H9 (cell line): Measurements from ENCODE around the gene CEP63. TPM values are rescaled to one million over a fixed set of nuclear protein-coding genes. Genes with fewer than 3 reads are reported as not detected.

ENCODE experiments used
- DNase-seq: peaks from one replicate; pipeline ENCODE4 v3.0.0-alpha.2; 2017
- H2AFZ ChIP-seq: one replicate; pipeline ENCODE4 v1.6.1; 2013; ENCODE audit warnings: mild to moderate bottlenecking, low read length, control low read depth, moderate library complexity
- H2AK5ac ChIP-seq: 2 replicates; pipeline ENCODE4 v1.6.1; 2013; ENCODE audit warnings: low read length, control low read depth, mixed read lengths; ENCODE audit not compliant: insufficient read length
- H2BK120ac ChIP-seq: one replicate; pipeline ENCODE4 v1.6.1; 2013; ENCODE audit warnings: low read depth, mild to moderate bottlenecking, low read length, control low read depth, inconsistent platforms; ENCODE audit not compliant: poor library complexity, severe bottlenecking
- H2BK12ac ChIP-seq: 2 replicates; pipeline ENCODE4 v1.6.1; 2013; ENCODE audit warnings: low read length, control low read depth, mixed read lengths, low read depth; ENCODE audit not compliant: insufficient read length
- H2BK15ac ChIP-seq: 2 replicates; pipeline ENCODE4 v1.6.1; 2013; ENCODE audit warnings: low read depth, low read length, control low read depth
- H2BK20ac ChIP-seq: one replicate; pipeline ENCODE4 v1.6.1; 2013; ENCODE audit warnings: low read depth, mild to moderate bottlenecking, low read length, control low read depth, inconsistent platforms; ENCODE audit not compliant: poor library complexity, severe bottlenecking
- H2BK5ac ChIP-seq: 2 replicates; pipeline ENCODE4 v1.6.1; 2013; ENCODE audit warnings: low read length, control low read depth, mixed read lengths; ENCODE audit not compliant: insufficient read length
- H3K14ac ChIP-seq: 2 replicates; pipeline ENCODE4 v1.6.1; 2013; ENCODE audit warnings: low read length, control low read depth; ENCODE audit not compliant: insufficient read depth
- H3K18ac ChIP-seq: 2 replicates; pipeline ENCODE4 v1.6.1; 2013; ENCODE audit warnings: low read depth, mild to moderate bottlenecking, mixed read lengths, low read length, control low read depth; ENCODE audit not compliant: insufficient read length
- H3K23ac ChIP-seq: 2 replicates; pipeline ENCODE4 v1.6.1; 2013; ENCODE audit warnings: low read length, control low read depth, mixed read lengths, low read depth; ENCODE audit not compliant: insufficient read length
- H3K23me2 ChIP-seq: 2 replicates; pipeline ENCODE4 v1.6.1; 2013; ENCODE audit warnings: low read depth, mild to moderate bottlenecking, mixed read lengths, low read length, control low read depth; ENCODE audit not compliant: insufficient read length, poor library complexity, severe bottlenecking
- H3K27ac ChIP-seq: 2 replicates; pipeline ENCODE4 v1.5.1; 2013; ENCODE audit warnings: low read length, control low read depth, mixed read lengths, low read depth; ENCODE audit not compliant: insufficient read length
- H3K27me3 ChIP-seq: 2 replicates; pipeline ENCODE4 v1.6.1; 2013; ENCODE audit warnings: low read length, control low read depth, inconsistent platforms; ENCODE audit not compliant: insufficient read depth
- H3K4ac ChIP-seq: 2 replicates; pipeline ENCODE4 v1.6.1; 2013; ENCODE audit warnings: low read depth, mild to moderate bottlenecking, control low read depth, inconsistent platforms, low read length, moderate library complexity
- H3K4me1 ChIP-seq: 2 replicates; pipeline ENCODE4 v1.6.1; 2013; ENCODE audit warnings: low read length, control low read depth, inconsistent platforms; ENCODE audit not compliant: insufficient read depth
- H3K4me2 ChIP-seq: 2 replicates; pipeline ENCODE4 v1.6.1; 2013; ENCODE audit warnings: low read length, control low read depth, mixed read lengths; ENCODE audit not compliant: insufficient read length, insufficient read depth
- H3K56ac ChIP-seq: 2 replicates; pipeline ENCODE4 v1.6.1; 2013; ENCODE audit warnings: low read depth, mild to moderate bottlenecking, mixed read lengths, low read length, control low read depth; ENCODE audit not compliant: insufficient read length
- H3K79me1 ChIP-seq: 2 replicates; pipeline ENCODE4 v1.6.1; 2013; ENCODE audit warnings: low read depth, mild to moderate bottlenecking, moderate library complexity, low read length, control low read depth, inconsistent platforms; ENCODE audit not compliant: insufficient read depth, poor library complexity, severe bottlenecking
- H3K79me2 ChIP-seq: 2 replicates; pipeline ENCODE4 v1.6.1; 2013; ENCODE audit warnings: low read length, control low read depth, inconsistent platforms; ENCODE audit not compliant: insufficient read depth
- H3K9ac ChIP-seq: 2 replicates; pipeline ENCODE4 v1.6.1; 2013; ENCODE audit warnings: low read length, control low read depth, mixed read lengths; ENCODE audit not compliant: insufficient read length; ENCODE audit errors: extremely low read depth
- H3K9me3 ChIP-seq: one replicate; pipeline ENCODE4 v1.6.1; 2013; ENCODE audit warnings: low read depth, low read length, inconsistent platforms; ENCODE audit not compliant: control insufficient read depth
- H3T11ph ChIP-seq: one replicate; pipeline ENCODE4 v1.6.1; 2013; ENCODE audit warnings: mild to moderate bottlenecking, low read length, control low read depth, inconsistent platforms
- H4K20me1 ChIP-seq: one replicate; pipeline ENCODE4 v1.6.1; 2013; ENCODE audit not compliant: control insufficient read depth, insufficient read length, insufficient read depth
- H4K5ac ChIP-seq: 2 replicates; pipeline ENCODE4 v1.6.1; 2013; ENCODE audit warnings: low read depth, mild to moderate bottlenecking, mixed read lengths, low read length, control low read depth; ENCODE audit not compliant: insufficient read length
- H4K8ac ChIP-seq: replicated peaks from 2 replicates; pipeline ENCODE4 v1.6.1; 2013; ENCODE audit warnings: low read length, control low read depth, mixed read lengths, low read depth; ENCODE audit not compliant: insufficient read length
- H4K91ac ChIP-seq: 2 replicates; pipeline ENCODE4 v1.6.1; 2013; ENCODE audit warnings: low read depth, mild to moderate bottlenecking, moderate library complexity, mixed read lengths, low read length, control low read depth; ENCODE audit not compliant: insufficient read length
- H3K27ac Mint-ChIP-seq, 3 experiments: 2 replicates in 2 of 3; 3 replicates in 1 of 3; pipeline ENCODE4 v1.8.0; 2020 to 2021; ENCODE audit warnings: mixed read lengths in 3 of 3, mild to moderate bottlenecking in 1 of 3, moderate library complexity in 1 of 3
- H3K27me3 Mint-ChIP-seq: 2 replicates; pipeline ENCODE4 v1.8.0; 2021; ENCODE audit warnings: low read depth, mild to moderate bottlenecking, moderate library complexity, mixed read lengths
- H3K36me3 Mint-ChIP-seq, 3 experiments: 2 replicates in 2 of 3; 3 replicates in 1 of 3; pipeline ENCODE4 v1.8.0; 2020 to 2021; ENCODE audit warnings: low read depth in 3 of 3, mixed read lengths in 3 of 3; ENCODE audit not compliant: insufficient read depth in 1 of 3
- H3K4me1 Mint-ChIP-seq, 2 experiments: 2 replicates each; pipeline ENCODE4 v1.8.0; 2020; ENCODE audit warnings: mixed read lengths in 2 of 2
- H3K4me3 Mint-ChIP-seq, 2 experiments: 2 replicates in 1 of 2; 3 replicates in 1 of 2; pipeline ENCODE4 v1.8.0; 2020 to 2021; ENCODE audit warnings: mild to moderate bottlenecking in 2 of 2, mixed read lengths in 2 of 2, moderate library complexity in 1 of 2
- H3K9me3 Mint-ChIP-seq, 2 experiments: 2 replicates in 1 of 2; 3 replicates in 1 of 2; pipeline ENCODE4 v1.8.0; 2020; ENCODE audit warnings: mild to moderate bottlenecking in 2 of 2, mixed read lengths in 2 of 2, moderate library complexity in 1 of 2
- CTCF ChIP-seq: fragments of 200-600 bp; sonication (generic); conservative IDR thresholded peaks from 3 replicates; pipeline ENCODE4 v1.8.0; 2021; ENCODE audit warnings: antibody characterized with exemption, mild to moderate bottlenecking
- WGBS: extraction: QIAGEN DNeasy Blood & Tissue Kit; methylation state at CpG from one replicate; pipeline ENCODE4 v1.1.7; 2013; ENCODE audit warnings: missing lambda C conversion rate, low lambda C conversion rate, mixed read lengths; ENCODE audit not compliant: insufficient read length; ENCODE audit errors: extremely low coverage; 5-methylcytosine and 5-hydroxymethylcytosine counted together
- total RNA-seq: library from RNA; stranded (reverse); gene quantifications from 2 replicates; pipeline ENCODE4 v1.2.1, GENCODE V29; 2021

Gene CEP63
- total RNA-seq, 1 experiment from 2014 or later, result 16.2 TPM

GRCh38 chr3:134605556-134605955 lies 119.7 kb downstream of the CEP63 start:
- Histone ChIP-seq H4K5ac (no peak overlapping the region), H3K27me3 (no peaks in the 10 kb centered on the region), H4K8ac (no peak overlapping the region), H3T11ph (no peak overlapping the region), H2BK15ac (no peak overlapping the region), H2AFZ (no peak overlapping the region), H4K20me1 (peaks cover 2% of the 10 kb centered on the region), H3K23ac (no peak overlapping the region), H3K27ac (no peak overlapping the region), H3K4me2 (no peak overlapping the region), H2BK12ac (no peak overlapping the region), H3K14ac (no peak overlapping the region), H3K79me2 (no peaks in the 10 kb centered on the region), H3K9me3 (no peaks in the 10 kb centered on the region), H3K79me1 (no peaks in the 10 kb centered on the region), H2BK5ac (no peak overlapping the region), H2AK5ac (no peak overlapping the region), H3K4ac (no peak overlapping the region), H4K91ac (no peak overlapping the region), H3K4me1 (no peaks in the 10 kb centered on the region), H3K56ac (no peak overlapping the region), H3K23me2 (no peaks in the 10 kb centered on the region), H2BK20ac (no peak overlapping the region), H3K9ac (no peak overlapping the region), H3K18ac (no peak overlapping the region), H2BK120ac (no peak overlapping the region)
- Mint-ChIP-seq H3K4me1 (peaks cover 6 to 14% of the 10 kb centered on the region in 2 experiments), H3K4me3 (no peak overlapping the region), H3K27me3 (peaks cover 27% of the 10 kb centered on the region), H3K27ac (no peak overlapping the region), H3K9me3 (no peaks in the 10 kb centered on the region), H3K36me3 (no peaks in the 10 kb centered on the region; a peak in 1 of 7 replicates)
- DNase-seq, result no peak
- WGBS, result no CpG with 5 or more reads among the region's 6 CpGs
- no peak for TF ChIP-seq CTCF
